ENCODE measurements around the gene HACD2.
A peak's percentile ranks its signal among the peaks of the same experiment; 100 is the strongest.
"Not testable (repeated sequence)": the region's sequence is repeated elsewhere in the genome, so short reads cannot be mapped to it uniquely, and the experiment has no call there.

The HACD2 gene

DNA sequence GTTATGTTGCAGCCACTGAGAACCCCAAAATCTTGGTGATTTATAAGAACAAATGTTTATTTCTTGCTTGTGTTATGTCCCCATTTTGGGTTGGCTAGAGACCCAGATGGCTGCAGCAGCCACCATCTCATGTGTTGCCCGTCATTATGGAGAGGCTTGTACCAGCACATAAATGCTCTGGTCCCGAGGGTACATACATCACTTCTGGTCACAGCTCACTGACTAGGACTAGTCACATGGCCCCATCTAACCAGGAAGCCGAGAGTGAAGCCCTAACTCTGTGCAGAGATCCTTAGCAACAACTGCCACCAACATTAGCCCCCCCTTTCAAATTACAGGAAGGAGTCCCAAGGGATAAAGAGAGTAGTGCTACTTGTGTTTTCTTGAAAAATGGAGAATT, 25.5 kb upstream of the HACD2 start:
- DNase-seq: no peak

DNA sequence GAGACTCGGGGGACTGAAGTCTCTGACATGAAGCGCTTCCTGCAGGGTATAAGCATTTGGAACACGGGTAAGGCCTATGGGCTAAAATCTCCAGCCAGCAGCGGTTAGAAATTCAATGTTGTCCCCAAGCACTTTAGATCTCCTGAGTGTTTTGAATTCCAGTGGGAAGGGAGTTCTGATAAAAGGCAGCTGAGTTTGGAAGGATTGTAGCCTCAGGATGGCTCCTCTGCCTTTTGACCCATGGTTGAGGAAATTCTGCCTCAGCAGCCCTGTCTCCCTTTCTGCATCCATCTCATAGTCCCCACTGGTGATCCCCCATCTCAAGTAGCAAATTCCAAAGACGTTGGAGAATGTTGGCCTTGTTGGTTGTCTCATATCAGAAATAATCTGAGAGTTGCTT, 24.2 kb upstream of the HACD2 start:
- DNase-seq: no peak

DNA sequence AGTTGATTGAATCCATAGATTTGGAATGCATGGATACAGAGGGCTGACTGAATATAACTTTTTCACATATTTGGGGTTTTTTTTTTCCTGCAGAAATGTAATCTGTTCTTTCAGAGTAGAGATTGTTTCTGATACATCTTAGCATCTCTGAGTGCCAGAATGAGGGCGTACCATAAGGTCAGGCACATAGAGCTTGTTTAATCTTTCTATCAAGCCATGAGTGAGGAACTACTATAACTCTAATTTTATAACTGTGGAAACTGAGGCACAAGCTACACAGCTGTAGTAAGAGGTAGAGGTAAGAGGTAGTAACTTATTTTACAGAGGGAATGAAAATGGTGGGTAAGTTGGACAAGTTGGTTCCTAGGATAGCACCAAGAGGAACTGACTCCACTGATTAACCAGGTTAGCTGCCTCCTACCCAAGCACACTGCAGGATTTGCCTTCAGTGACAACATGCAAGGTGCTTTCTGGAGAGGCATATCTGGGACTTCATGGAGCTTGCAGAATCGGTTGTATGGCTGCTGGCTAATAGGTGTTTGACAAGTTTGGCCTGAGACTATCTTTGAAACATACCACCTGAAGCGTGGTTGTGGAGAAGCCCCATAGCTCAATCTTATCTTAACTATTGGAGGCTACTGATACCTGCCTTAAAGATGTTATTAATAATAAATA, 23.5 kb upstream of the HACD2 start:
- DNase-seq: no peak

DNA sequence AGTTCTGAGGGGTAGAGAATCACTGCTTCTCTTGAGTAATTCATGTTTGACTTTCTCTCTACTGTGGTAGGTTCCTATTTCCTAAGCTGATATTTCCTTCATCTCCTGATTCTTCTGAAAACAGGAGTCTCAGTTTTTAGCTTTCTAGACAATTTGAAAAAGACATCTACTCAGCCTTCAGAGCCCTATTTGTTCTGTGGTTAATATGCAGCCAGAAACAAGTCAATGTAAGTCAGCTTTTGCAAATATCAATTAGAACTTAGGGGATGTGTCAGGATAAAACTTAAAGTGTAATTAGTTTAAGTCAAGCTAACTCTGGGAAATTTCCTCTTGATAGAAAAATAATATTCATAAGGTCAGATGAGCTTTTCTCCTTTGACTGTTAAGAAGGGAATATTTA, 21.7 kb upstream of the HACD2 start:
- DNase-seq: no peak

DNA sequence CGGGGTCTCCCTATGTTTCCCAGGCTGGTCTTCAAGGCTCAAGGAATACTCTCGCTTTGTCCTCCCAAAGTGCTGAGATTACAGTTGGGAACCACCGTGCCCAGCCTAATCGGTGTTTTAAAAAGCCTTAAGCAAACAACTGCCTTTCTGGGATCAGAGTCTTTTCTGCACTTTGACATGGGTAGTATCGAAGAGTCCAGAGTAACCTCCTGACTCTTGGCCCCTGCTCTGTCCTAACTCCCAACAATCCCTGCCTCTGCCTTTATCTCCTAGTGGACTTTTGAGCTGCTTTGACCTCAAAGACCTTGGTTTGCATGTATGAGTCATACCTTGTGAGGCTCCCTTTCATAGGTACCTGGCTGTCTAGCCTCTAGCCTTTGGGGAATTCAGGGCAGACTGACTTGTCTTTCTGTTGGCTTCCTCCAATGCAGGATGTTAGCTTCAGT, 21.0 kb upstream of the HACD2 start:
- DNase-seq: no peak

DNA sequence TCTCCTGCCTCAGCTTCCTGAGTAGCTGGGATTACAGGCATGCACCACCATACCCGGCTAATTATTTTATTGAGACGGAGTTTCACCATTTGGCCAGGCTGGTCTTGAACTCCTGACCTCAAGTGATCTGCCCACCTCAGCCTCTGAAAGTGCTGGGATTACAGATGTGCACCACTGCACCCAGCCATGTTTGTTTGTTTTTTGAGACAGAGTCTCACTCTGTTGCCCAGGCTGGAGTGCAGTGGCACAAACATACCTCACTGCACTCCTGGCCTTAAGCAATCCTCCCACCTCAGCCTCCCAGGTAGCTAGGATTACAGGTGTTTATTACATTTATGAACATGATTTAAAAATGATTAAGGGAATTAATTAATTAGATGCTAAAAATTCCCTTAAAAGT, 18.3 kb upstream of the HACD2 start:
- DNase-seq: not testable (repeated sequence)

DNA sequence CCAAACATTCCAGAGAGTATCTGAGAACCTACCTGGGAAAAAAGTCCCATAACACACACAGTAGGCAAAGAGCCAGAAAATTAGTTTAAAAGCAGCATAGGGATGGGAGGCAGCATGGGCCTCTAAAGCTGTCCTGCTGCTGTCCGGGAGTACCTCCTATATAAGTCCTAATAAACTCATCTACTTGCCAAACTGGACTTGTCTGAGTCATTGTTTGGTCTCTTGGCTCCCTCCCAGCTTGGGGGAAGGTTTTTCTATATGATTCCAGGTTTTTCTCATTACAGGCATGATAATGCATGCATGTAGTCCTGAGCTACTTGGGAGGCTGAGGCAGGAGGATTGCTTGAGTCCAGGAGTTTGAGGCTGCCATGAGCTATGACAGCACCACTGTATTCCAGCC, 17.5 kb upstream of the HACD2 start:
- no peak for DNase-seq

DNA sequence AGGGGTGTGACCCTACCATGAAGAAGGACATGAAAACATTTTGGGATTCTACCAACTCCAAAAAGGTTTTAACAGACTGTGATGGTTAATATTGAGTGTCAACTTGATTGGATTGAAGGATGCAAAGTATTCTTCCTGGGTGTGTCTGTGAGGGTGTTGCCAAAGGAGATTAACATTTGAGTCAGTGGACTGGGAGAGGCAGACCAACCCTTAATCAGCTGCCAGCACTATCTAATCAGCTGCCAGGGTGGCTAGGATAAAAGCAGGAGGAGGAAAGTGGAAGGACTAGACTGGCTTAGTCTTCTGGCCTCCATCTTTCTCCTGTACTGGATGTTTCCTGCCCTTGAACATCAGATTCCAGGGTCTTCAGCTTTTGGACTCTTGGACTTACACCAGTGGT, 16.0 kb upstream of the HACD2 start:
- DNase-seq: not testable (repeated sequence)

DNA sequence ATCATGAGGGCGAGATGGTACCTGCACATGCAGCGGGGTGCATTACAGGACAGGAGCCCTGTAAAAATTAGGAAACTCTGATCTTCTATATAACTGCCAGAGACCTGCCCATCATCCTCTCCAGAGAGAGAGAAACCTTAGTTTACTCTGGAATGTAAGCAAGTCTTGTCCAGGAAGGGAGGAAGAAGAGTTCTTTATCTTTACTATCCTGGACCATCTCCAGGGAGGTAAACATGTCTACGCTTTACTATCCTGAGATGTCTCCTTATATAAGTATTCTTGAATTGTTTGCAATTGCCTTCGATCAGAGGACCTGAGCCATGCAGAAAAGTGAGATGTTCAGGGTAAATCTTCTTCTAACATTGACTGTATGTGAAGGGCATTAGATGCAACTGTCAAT, 12.7 kb upstream of the HACD2 start:
- DNase-seq: no peak

DNA sequence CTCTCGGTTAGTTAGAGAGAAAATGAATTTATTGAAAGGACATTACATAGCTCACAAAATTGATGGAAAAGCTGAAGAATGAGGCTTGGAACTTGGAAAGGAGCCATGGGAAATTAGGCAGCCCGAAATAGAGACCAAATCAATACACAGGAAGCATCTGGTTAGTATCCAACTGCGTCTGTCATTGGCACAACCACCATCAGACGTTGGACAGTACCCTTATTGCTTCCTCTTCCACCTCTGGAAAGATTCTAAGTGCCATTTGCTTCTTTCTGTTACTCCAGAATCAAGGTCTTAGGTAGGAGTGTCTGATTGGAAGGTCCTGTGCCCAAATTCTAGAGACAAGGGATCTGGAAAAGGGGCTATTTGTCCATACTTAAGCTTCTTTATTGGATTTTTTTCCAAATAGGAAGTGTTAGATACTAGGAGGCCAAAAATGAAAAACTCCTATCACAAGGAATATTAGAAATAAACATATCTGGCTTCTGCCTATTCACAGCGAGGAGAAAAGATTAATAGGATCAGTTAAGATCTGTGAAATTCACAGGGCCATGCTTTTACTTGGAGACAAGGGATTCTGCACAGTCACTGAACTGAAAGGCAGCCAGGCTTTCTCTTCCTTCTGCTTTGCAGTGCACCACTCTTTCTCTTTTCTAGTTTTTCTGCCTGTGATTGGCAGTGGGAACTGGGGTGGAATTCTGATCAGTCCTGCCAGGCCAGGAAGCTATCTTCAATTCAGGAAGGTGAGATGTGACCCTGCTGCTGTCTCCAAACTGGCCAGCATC, 10.7 kb upstream of the HACD2 start:
- no peak for DNase-seq

DNA sequence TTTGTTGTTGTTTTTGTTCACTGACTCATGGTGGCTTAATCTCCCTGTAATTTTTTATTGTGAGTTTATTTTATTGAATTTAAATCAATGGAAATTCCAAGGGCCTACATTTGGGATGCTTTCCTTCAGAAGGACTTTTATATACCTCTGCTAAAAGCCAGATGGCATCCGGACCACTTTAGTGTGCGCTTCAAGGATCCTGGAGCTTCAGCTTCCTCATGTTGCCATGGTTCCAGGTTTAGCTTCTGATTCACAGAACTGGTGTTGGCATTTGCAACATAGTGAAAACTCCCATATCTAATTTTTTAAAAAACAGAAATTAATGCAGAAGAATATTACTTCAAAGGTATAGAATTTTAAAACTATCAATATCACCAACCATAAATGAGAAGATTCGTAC, 8.5 kb upstream of the HACD2 start:
- DNase-seq: no peak

DNA sequence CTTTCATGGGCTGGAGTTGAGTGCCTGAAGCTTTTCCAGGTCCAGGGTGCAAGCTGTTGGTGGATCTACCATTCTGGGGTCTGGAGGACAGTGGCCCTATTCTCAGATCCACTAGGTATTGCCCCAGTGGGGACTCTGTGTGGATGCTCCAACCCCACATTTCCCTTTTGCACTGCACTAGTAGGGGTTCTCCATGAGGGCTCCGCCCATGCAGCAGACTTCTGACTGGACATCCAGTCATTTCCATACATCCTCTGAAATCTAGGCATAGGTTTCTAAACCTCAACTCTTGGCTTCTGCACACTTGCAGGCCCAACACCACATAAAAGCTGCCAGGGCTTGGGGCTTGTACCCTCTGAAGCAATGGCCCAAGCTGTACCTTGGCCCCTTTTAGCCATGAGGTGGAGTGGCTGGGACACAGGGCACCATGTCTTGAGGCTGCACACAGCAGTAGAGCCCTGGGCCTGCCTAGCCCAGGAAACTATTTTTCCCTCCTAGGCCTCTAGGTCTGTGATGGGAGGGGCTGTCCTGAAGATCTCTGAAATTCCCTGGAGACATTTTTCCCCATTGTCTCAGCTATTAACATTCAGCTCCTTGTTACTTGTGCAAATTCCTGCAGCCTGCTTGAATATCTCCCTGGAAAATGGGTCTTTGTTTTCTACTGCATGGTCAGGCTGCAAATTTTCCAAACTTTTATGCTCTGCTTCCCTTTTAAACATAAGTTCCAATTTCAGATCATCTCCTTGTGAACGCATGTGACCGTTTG, 6.0 kb upstream of the HACD2 start:
- DNase-seq: no peak

DNA sequence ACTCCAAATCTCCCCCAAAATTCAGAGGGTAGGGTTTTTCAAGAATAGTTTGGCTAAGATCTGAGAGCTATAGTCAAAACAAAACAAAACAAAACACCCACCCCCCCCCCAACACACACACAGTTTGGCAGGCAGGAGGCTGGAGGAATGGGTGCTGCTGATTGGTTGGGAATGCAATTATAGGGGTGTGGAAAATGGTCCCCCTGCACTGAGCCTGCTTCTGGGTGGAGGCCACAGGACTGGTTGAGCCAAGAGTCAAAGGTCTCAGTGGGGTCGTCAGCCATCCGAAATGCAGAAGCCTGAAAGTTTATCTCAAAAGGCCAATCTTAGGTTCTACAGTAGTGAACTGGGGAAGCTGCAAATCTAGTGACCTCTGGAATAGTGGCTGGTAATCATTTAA, 2.5 kb upstream of the HACD2 start:
- no peak for DNase-seq

DNA sequence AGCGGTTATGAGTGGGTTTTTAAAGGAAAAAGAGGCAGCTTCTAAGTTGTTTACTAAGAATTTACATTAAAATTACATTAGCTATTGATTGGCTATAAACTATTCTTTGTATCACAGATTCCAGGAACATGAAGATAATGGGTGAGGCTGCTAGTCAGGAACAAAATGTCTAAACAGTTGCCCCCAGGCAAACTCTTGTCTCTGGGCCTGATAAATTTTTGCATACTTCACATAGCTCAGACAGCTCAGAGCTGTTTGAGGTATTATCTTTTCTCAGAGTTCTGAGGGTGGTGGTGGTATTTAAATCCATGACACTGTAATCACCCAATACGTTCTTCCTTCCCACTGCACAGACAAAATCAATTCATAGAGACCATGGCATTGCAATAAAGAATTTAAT, 2.1 kb upstream of the HACD2 start:
- no peak for DNase-seq

DNA sequence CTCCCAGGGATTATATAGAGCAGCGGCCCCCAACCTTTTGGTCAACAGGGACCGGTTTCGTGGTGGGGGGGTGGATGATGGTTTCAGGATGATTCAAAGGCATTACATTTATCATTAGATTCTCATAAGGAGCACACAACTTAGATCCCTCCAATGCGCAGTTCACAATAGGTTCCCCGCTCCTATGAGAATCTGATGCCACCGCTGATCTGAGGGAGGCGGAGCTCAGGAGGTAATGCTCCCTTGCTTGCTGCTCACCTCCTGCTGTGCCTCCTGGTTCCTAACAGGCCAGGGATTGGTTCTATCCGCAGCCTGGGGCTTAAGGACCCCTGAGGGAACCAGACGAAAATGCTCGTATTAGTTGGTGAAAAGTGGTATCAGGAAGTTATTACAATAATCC, 1.3 kb upstream of the HACD2 start:
- peak; percentile 45 for DNase-seq

DNA sequence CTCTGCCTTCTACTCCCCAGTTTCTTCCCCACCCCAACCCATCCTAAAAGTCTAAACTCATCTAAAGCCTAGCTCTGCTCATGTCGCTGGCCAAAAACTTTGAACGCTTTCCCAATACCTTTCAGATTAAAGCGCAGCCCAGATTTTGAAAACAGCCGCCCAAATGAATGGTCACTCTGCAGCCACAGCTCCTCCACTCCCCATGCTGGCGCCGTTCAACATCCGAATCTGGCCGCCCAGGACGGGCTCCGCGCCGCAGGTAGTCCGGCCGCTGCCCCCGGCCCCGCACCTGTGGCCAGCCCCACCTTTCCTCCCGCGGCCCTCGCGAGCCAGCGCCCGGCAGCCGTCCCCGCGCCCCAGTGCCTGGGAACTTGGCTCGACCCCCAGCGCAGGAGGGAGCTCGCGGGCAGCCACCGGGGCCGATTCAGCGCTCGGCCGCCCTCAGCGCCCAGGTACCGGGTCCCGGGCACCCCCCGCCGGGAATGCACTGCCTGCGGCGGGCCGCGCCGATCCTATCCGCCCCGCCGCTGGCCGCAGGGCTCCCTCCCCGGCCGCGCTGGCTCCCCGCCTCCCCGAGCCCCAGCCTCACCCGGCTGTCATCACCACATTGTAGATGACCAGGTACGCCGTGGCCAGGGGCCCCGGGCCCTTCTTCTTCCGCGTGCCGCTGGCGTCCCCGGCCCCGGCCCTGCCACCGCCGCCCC, 417 bp downstream of the HACD2 start:
- DNase-seq: no peak

DNA sequence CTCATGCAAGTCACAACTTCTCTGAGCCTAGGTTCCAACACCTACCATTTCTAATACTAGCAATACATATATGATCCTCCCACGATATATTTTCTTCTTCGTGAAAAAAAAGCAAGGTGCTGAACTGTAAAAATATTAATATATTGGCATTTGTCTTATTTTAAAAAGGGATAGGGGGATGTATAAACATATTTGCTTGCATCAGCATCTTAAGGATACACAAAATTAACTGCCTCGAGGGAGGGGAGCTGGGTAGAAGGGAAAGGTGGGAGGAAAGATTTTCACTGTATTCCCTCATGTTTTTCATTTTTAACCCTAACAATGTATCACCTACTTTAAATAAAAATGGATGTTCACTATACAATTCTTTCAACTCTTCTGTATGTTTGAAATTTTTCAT, 1.3 kb downstream of the HACD2 start:
- no peak for DNase-seq

DNA sequence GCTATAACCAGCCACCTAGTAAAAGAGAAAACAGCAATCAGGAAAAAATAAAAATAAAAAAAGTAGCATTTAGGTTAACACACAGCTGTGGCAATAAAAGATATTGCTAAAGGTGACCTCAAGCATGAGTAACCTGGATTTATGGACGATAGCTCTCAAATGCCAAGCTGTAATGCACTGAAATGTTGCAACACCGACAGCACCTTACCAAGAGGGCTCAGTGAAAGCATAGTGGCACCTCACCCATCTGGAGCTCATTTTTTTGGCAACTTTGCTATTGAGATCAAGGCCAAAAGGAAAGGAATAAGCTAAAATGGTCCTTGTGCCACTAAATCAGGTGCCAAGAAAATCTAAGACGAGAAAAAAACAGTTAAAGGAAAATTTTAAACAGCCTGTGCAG, 2.5 kb downstream of the HACD2 start:
- no peak for DNase-seq

DNA sequence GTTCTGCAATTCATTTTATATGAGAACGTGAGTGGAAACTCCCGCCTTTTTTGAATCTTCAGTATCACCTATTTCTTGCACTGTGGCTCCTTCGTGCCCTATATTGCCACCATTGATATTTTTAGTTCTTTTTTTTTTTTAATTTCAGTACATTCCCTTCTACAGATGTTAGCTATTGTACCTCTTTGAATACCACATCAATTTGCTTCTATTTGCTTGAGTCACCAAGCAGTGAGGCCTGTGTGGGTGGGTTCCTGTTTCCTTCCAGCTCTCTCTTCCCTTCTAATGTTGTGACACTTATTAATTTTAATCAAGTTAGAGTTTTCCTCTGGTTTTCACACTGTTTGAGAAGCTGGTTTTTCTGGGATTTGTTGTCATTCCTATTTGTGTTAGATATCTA, 8.7 kb downstream of the HACD2 start:
- no peak for DNase-seq

DNA sequence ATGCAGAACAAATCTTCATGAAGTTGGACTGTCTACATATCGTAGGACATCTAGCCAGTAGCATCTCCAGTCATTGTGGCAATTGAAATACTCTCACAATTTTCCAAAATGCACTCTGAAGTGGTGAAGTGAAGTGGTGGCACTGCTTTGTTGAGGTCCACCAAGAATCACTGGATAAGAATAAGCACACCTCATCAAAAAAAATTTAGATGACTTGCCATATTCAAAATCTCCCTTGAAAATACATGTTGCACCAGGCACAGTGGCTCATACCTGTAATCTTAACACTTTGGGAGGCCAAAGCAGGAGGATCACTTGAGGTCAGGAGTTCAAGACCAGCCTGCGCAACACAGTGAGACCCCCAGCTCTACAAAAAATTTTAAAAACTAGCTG, 12.9 kb downstream of the HACD2 start:
- no peak for DNase-seq

DNA sequence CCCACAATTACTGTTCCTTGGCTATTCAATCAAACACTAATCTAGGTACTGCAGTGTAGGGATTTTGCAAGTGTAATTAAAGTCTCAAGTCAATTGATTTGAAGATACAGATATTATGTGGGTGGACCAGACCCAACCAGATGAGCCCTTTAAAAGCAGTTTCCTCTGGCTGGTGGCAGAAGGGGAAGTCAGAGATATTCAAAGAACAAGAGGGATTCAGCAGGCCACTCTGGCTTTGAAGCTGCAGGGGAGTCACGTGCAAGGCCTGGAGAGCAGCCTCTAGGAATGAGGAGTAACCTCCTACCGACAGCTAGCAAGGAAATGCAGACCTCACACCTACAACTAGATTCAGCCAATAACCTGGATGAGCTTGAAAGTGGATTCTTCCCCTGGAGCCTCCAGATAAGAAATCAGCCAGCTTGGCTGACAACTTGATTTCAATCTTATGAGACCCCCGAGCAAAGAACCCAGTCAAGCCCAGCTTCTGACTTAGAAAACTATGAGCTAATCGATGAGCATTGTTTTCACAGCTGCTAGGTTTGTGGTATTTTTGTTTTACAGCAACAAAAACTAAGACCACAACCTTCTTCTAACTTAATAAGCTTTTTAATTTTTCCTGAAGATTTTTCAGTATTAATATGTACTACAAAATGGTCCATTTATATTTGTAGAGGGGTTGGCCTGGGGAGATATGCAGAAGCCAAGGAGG, 13.4 kb downstream of the HACD2 start:
- DNase-seq: no peak

DNA sequence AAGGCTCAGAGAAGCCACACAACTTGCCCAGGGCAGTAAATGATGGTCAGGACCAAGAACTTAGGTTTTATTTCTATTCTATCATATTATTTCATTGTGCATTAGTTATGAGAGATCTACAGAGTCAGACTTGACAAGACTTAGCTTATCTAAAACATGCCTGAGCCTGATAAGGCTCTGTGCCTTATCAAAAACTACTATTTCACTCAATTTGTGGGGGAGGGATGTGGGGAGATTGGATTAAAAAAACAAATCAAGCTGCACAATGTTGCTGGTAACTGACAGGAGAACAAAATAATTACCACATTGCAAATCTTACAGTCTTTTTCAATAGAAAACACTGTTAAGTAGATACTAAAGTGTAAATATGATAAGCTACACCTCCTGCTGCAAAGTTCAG, 16.0 kb downstream of the HACD2 start:
- DNase-seq: no peak

DNA sequence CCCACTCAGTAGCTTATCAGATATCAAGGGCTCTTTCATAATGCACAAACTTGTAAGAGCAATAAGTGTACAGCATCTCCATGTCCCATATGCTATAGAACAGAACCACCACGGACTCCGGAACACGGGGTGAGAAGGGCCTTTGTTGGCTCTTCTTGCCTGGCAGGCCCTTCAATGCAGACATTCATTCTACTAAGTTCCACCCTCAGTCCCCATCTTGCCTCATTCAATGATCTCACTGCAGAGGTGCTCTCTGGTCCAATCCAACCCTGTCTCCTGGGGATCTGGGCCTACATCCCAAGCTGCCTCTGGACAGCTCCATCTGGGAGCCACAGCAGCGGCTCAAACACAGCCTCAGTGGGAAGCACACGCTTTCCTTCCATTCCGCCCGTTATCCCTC, 16.8 kb downstream of the HACD2 start:
- DNase-seq: no peak
